Astrocyte (in vitro differentiated cells and primary cell): ENCODE results near the gene ZNF775. TPM values are rescaled to one million over a fixed set of nuclear protein-coding genes. Genes with fewer than 3 reads are reported as not detected.
A peak's percentile ranks its signal among the peaks of the same experiment; 100 is the strongest.

Experiments
- DNase-seq: peaks from one replicate; pipeline ENCODE4 v3.0.0-alpha.2; 2010; ENCODE audit warnings: low read depth
- FAIRE-seq: peaks from 2 replicates; lab custom pipeline; 2011; peaks lifted over from hg19 to GRCh38; lab: Jason Lieb, UNC
- H2AFZ ChIP-seq: 2 replicates; pipeline ENCODE4 v1.6.0; 2012; ENCODE audit warnings: low read depth, low read length, inconsistent platforms
- H3K27ac ChIP-seq: 2 replicates; pipeline ENCODE4 v1.5.1; 2011; ENCODE audit warnings: low read depth, low read length, inconsistent platforms
- H3K27me3 ChIP-seq: 2 replicates; pipeline ENCODE4 v1.6.0; 2011; ENCODE audit warnings: low read length, inconsistent platforms; ENCODE audit not compliant: insufficient read depth
- H3K36me3 ChIP-seq: 2 replicates; pipeline ENCODE4 v1.5.1; 2011; ENCODE audit warnings: low read length, inconsistent platforms; ENCODE audit not compliant: insufficient read depth
- H3K4me1 ChIP-seq: 2 replicates; pipeline ENCODE4 v1.5.1; 2011; ENCODE audit warnings: low read length, inconsistent platforms; ENCODE audit not compliant: insufficient read depth
- H3K4me2 ChIP-seq: 2 replicates; pipeline ENCODE4 v1.6.0; 2012; ENCODE audit warnings: low read length, inconsistent platforms
- H3K4me3 ChIP-seq: 2 replicates; pipeline ENCODE4 v1.5.1; 2011; ENCODE audit warnings: low read depth, mild to moderate bottlenecking, low read length, inconsistent platforms; ENCODE audit not compliant: insufficient read depth
- H3K79me2 ChIP-seq: 2 replicates; pipeline ENCODE4 v1.6.0; 2012; ENCODE audit warnings: mild to moderate bottlenecking, low read length, inconsistent platforms; ENCODE audit not compliant: insufficient read depth
- H3K9ac ChIP-seq: 2 replicates; pipeline ENCODE4 v1.6.0; 2012; ENCODE audit warnings: mild to moderate bottlenecking, low read length, inconsistent platforms
- H3K9me3 ChIP-seq: 2 replicates; pipeline ENCODE4 v1.5.1; 2012; ENCODE audit warnings: low read depth, mild to moderate bottlenecking, low read length, inconsistent platforms; ENCODE audit not compliant: insufficient read depth
- H4K20me1 ChIP-seq: 2 replicates; pipeline ENCODE4 v1.6.0; 2012; ENCODE audit warnings: low read length, inconsistent platforms; ENCODE audit not compliant: insufficient read depth
- H3K27ac Mint-ChIP-seq: one replicate; pipeline ENCODE4 v1.8.0; 2021; ENCODE audit warnings: mild to moderate bottlenecking, mixed read lengths; ENCODE audit not compliant: unreplicated experiment
- H3K27me3 Mint-ChIP-seq: one replicate; pipeline ENCODE4 v1.8.0; 2021; ENCODE audit warnings: low read depth, mixed read lengths; ENCODE audit not compliant: unreplicated experiment
- H3K36me3 Mint-ChIP-seq: one replicate; pipeline ENCODE4 v1.8.0; 2021; ENCODE audit warnings: low read depth, mixed read lengths; ENCODE audit not compliant: unreplicated experiment
- H3K4me1 Mint-ChIP-seq: one replicate; pipeline ENCODE4 v1.8.0; 2021; ENCODE audit warnings: low read depth, mixed read lengths; ENCODE audit not compliant: unreplicated experiment
- H3K4me3 Mint-ChIP-seq: one replicate; pipeline ENCODE4 v1.8.0; 2021; ENCODE audit warnings: mild to moderate bottlenecking, moderate library complexity, mixed read lengths; ENCODE audit not compliant: unreplicated experiment
- H3K9me3 Mint-ChIP-seq: one replicate; pipeline ENCODE4 v1.8.0; 2021; ENCODE audit warnings: mild to moderate bottlenecking, mixed read lengths; ENCODE audit not compliant: unreplicated experiment
- EZH2 ChIP-seq: IDR thresholded peaks from 2 replicates; pipeline ENCODE4 v1.6.1; 2012; ENCODE audit warnings: mild to moderate bottlenecking, low read length, inconsistent platforms; ENCODE audit not compliant: insufficient read depth
- total RNA-seq: library from RNA; stranded (reverse); gene quantifications from 2 replicates; pipeline ENCODE4 v1.2.1, GENCODE V29; 2021
- TF ChIP-seq, protein P1 (sequence below): IDR thresholded peaks from 2 replicates; pipeline ENCODE4 v1.5.1; 2011; ENCODE audit warnings: low read depth, mild to moderate bottlenecking, inconsistent platforms, low read length, moderate library complexity; ENCODE audit not compliant: insufficient read depth

The ZNF775 gene
- total RNA-seq, 1 donor from 2014 or later: 6.5 TPM

DNA sequence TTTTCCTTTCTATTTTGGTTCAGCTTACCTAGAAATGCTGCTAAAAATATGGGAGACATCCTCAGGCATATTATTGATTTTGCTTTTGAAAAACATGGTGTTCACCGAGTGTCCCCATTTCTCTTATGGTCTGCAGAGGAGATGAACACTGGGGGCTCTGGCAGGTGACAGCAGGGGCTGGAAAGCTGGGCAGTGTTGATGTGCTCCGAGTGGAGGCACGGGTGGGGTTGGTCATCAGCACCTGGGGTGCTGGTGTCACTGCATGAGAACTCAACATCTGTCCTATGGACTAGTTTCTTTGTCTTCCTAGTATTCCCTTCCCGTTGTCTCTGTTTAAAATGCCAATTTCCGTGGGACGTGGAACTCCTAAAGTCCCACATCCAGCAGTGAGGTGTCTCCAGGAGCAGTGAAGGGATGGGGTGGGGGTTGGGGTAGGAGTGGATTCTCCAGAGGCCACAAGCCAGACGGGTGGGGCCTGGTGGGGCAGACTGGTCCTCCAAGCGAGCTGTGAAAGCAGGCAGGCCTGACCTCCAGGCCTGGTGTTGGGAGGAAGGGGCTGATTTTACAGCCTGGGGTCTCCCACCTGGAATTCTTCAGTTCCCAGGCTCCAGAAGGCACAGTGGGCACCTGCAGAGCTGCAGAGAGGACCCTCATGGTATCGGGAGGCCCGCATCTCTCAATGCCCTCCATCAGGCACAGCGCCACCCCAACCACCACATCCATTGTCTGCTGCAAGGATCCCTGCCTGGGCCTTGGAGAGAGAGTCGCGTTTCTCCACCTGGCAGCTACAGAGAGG lies 24.4 kb downstream of the ZNF775 start:
- Histone ChIP-seq H3K4me1 (peaks cover 16% of the 10 kb centered on the region), H3K9ac (peak overlapping the region; percentile 88)
- no peak for FAIRE-seq

DNA sequence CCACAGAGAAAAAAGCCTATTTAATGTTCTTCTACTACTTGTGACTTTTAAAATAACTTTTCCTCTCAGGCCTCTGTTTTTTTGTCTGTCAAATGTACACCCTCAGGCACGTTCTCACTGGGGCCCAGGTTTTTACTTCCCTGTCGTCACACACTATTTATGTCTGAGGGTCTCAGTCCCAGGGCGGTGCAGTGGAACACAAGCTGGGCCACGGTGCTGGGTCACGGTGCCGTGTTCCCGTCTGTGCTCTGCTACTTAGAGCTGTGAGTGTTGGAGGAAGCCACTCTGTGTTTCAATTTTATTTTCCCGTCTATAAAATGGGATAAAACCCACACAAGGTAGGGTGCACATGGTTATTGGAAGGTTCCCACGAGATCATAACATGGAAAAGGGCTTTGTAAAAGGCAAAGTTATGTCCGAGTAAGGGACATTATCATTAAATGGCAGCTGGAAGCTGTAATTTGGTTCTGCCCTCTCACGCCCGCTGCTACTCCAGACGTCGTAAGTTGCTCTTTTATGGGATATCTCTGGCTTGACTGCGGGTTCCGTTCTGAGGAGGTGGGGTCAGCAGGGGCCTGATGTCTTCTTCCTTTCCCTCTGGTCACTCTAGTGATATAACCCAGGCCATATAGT lies 25.2 kb downstream of the ZNF775 start:
- H3K9me3 Mint-ChIP-seq: no peaks in the 10 kb centered on the region
- peak overlapping the region; percentile 91 for H2AFZ ChIP-seq
- H3K9me3 ChIP-seq: no peaks in the 10 kb centered on the region
- H3K4me3 ChIP-seq: peak overlapping the region; percentile 76
- H3K27ac Mint-ChIP-seq: peak overlapping the region; percentile 48
- H3K27ac ChIP-seq: peak overlapping the region; percentile 52
- H3K27me3 Mint-ChIP-seq: no peaks in the 10 kb centered on the region
- peaks cover 16% of the 10 kb centered on the region for H3K4me1 ChIP-seq
- H3K79me2 ChIP-seq: no peaks in the 10 kb centered on the region
- H3K4me2 ChIP-seq: peak overlapping the region; percentile 96
- peaks cover 61% of the 10 kb centered on the region for H3K4me1 Mint-ChIP-seq
- peaks cover 5% of the 10 kb centered on the region for H4K20me1 ChIP-seq
- no peak for DNase-seq
- peak overlapping the region; percentile 88 for H3K9ac ChIP-seq
- no peaks in the 10 kb centered on the region for H3K27me3 ChIP-seq
- no peaks in the 10 kb centered on the region for H3K36me3 ChIP-seq
- TF ChIP-seq EZH2: no peak
- TF ChIP-seq, protein P1, sequence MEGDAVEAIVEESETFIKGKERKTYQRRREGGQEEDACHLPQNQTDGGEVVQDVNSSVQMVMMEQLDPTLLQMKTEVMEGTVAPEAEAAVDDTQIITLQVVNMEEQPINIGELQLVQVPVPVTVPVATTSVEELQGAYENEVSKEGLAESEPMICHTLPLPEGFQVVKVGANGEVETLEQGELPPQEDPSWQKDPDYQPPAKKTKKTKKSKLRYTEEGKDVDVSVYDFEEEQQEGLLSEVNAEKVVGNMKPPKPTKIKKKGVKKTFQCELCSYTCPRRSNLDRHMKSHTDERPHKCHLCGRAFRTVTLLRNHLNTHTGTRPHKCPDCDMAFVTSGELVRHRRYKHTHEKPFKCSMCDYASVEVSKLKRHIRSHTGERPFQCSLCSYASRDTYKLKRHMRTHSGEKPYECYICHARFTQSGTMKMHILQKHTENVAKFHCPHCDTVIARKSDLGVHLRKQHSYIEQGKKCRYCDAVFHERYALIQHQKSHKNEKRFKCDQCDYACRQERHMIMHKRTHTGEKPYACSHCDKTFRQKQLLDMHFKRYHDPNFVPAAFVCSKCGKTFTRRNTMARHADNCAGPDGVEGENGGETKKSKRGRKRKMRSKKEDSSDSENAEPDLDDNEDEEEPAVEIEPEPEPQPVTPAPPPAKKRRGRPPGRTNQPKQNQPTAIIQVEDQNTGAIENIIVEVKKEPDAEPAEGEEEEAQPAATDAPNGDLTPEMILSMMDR: no peak
- FAIRE-seq: no peak
- H3K4me3 Mint-ChIP-seq: peak overlapping the region; percentile 79
- peaks cover 14% of the 10 kb centered on the region for H3K36me3 Mint-ChIP-seq

More for the DNA sequence above, 24.4 kb downstream of the ZNF775 start:
- Mint-ChIP-seq H3K27me3 (no peaks in the 10 kb centered on the region), H3K4me1 (peaks cover 64% of the 10 kb centered on the region), H3K4me3 (peak overlapping the region; percentile 79), H3K9me3 (no peaks in the 10 kb centered on the region), H3K36me3 (peaks cover 11% of the 10 kb centered on the region), H3K27ac (peak overlapping the region; percentile 47)
- Histone ChIP-seq H3K4me2 (no peak overlapping the region), H3K9me3 (no peaks in the 10 kb centered on the region), H3K27ac (no peak overlapping the region), H4K20me1 (peaks cover 12% of the 10 kb centered on the region), H3K27me3 (no peaks in the 10 kb centered on the region), H3K36me3 (no peaks in the 10 kb centered on the region), H3K4me3 (no peak overlapping the region), H2AFZ (no peak overlapping the region), H3K79me2 (no peaks in the 10 kb centered on the region)
- DNase-seq: no peak
- TF ChIP-seq, protein P1: no peak
- no peak for TF ChIP-seq EZH2
